ENCODE results near the gene NRG3. TPM values are rescaled to one million over a fixed set of nuclear protein-coding genes. Genes with fewer than 3 reads are reported as not detected.

Gene NRG3
- total RNA-seq, 2 donors from 2014 or later, result 0.41 TPM; not detected in 1

- no peak for TF ChIP-seq CTCF (IDR thresholded peaks at IDR 0.05)
- Histone ChIP-seq H3K9me3 (no peaks in the 10 kb centered on the region), H3K27ac (no peak overlapping the region), H3K4me3 (no peak overlapping the region), H3K36me3 (no peaks in the 10 kb centered on the region), H3K27me3 (replicated peaks; ENCODE audit: insufficient read depth) (no peaks in the 10 kb centered on the region), H3K4me1 (ENCODE audit: control insufficient read depth in 1 of 2, low read depth in 2 of 2) (no peaks in the 10 kb centered on the region)
- no peak for ATAC-seq (ENCODE audit: insufficient number of reproducible peaks, low FRiP score, low read depth)
- no peak for DNase-seq (ENCODE audit: low spot score)
Observed at GRCh38 chr10:82910301-82910700, 1035.3 kb downstream of the NRG3 start.

- no peaks in the 10 kb centered on the region for H3K27me3 ChIP-seq (replicated peaks; ENCODE audit: insufficient read depth)
- H3K27ac ChIP-seq, result no peak overlapping the region
- H3K4me3 ChIP-seq, result no peak overlapping the region
- H3K9me3 ChIP-seq, result no peaks in the 10 kb centered on the region
- ATAC-seq (ENCODE audit: insufficient number of reproducible peaks, low FRiP score, low read depth) (no peak), DNase-seq (ENCODE audit: low spot score) (no peak)
- H3K36me3 ChIP-seq, result no peaks in the 10 kb centered on the region
- no peak for TF ChIP-seq CTCF (IDR thresholded peaks at IDR 0.05)
- peaks cover 7 to 20% of the 10 kb centered on the region in 2 donors for H3K4me1 ChIP-seq (ENCODE audit: control insufficient read depth in 1 of 2, low read depth in 2 of 2)
Observed at GRCh38 chr10:82914655-82915136, 1039.7 kb downstream of the NRG3 start.

- Histone ChIP-seq H3K27ac (no peak overlapping the region), H3K4me3 (no peak overlapping the region), H3K36me3 (no peaks in the 10 kb centered on the region), H3K27me3 (replicated peaks; ENCODE audit: insufficient read depth) (no peaks in the 10 kb centered on the region), H3K4me1 (ENCODE audit: control insufficient read depth in 1 of 2, low read depth in 2 of 2) (peaks cover 7 to 20% of the 10 kb centered on the region in 2 donors), H3K9me3 (no peaks in the 10 kb centered on the region)
- ATAC-seq (ENCODE audit: insufficient number of reproducible peaks, low FRiP score, low read depth), result no peak
- no peak for DNase-seq (ENCODE audit: low spot score)
- TF ChIP-seq CTCF (IDR thresholded peaks at IDR 0.05), result no peak
Observed at GRCh38 chr10:82916941-82917340, 1041.9 kb downstream of the NRG3 start.

- ATAC-seq (ENCODE audit: insufficient number of reproducible peaks, low FRiP score, low read depth) (no peak), DNase-seq (ENCODE audit: low spot score) (no peak)
- H3K36me3 ChIP-seq, result no peaks in the 10 kb centered on the region
- TF ChIP-seq CTCF (IDR thresholded peaks at IDR 0.05), result no peak
- H3K27me3 ChIP-seq (replicated peaks; ENCODE audit: insufficient read depth), result no peaks in the 10 kb centered on the region
- H3K4me1 ChIP-seq (ENCODE audit: control insufficient read depth in 1 of 2, low read depth in 2 of 2), result peaks cover 7 to 20% of the 10 kb centered on the region in 2 donors
- H3K27ac ChIP-seq, result no peak overlapping the region
- no peak overlapping the region for H3K4me3 ChIP-seq
- no peaks in the 10 kb centered on the region for H3K9me3 ChIP-seq
Observed at GRCh38 chr10:82918022-82918421, 1043.0 kb downstream of the NRG3 start.

GRCh38 chr10:82922046-82922445, 1047.1 kb downstream of the NRG3 start:
- Histone ChIP-seq H3K27me3 (replicated peaks; ENCODE audit: insufficient read depth) (no peaks in the 10 kb centered on the region), H3K4me1 (ENCODE audit: control insufficient read depth in 1 of 2, low read depth in 2 of 2) (peaks cover 7 to 28% of the 10 kb centered on the region in 2 donors), H3K27ac (no peak overlapping the region), H3K9me3 (no peaks in the 10 kb centered on the region), H3K36me3 (no peaks in the 10 kb centered on the region), H3K4me3 (no peak overlapping the region)
- ATAC-seq (ENCODE audit: insufficient number of reproducible peaks, low FRiP score, low read depth), result no peak
- no peak for DNase-seq (ENCODE audit: low spot score)
- TF ChIP-seq CTCF (IDR thresholded peaks at IDR 0.05), result no peak

Measured in thoracic aorta (tissue), 2 donors.